Measurements from ENCODE around the gene RTL10.

RTL10 gene

GRCh38 chr22:19827341-19828034, 27.2 kb downstream of the RTL10 start:
- DNase-seq (ENCODE audit: insufficient read length, low spot score) (no peak), FAIRE-seq (no peak)
- no peak for TF ChIP-seq CTCF (IDR thresholded peaks at IDR 0.05; ENCODE audit: insufficient read depth, missing control alignments)

GRCh38 chr22:19826619-19826950, 28.1 kb downstream of the RTL10 start:
- TF ChIP-seq CTCF (IDR thresholded peaks at IDR 0.05; ENCODE audit: insufficient read depth, missing control alignments): no peak
- FAIRE-seq: no peak
- no peak for DNase-seq (ENCODE audit: insufficient read length, low spot score)

GRCh38 chr22:19825904-19826618, 28.6 kb downstream of the RTL10 start:
- DNase-seq (ENCODE audit: insufficient read length, low spot score) (no peak), FAIRE-seq (no peak)
- no peak for TF ChIP-seq CTCF (IDR thresholded peaks at IDR 0.05; ENCODE audit: insufficient read depth, missing control alignments)

- no peak for FAIRE-seq
- TF ChIP-seq CTCF (IDR thresholded peaks at IDR 0.05; ENCODE audit: insufficient read depth, missing control alignments): no peak
Observed at GRCh38 chr22:19824926-19825339, 29.7 kb downstream of the RTL10 start.

GRCh38 chr22:19824212-19824925, 30.3 kb downstream of the RTL10 start:
- no peak for TF ChIP-seq CTCF (IDR thresholded peaks at IDR 0.05; ENCODE audit: insufficient read depth, missing control alignments)
- FAIRE-seq (no peak), DNase-seq (ENCODE audit: insufficient read length, low spot score) (no peak)

More at GRCh38 chr22:19824926-19825339, 29.7 kb downstream of the RTL10 start:
- no peak for DNase-seq (ENCODE audit: insufficient read length, low spot score)

- no peak for TF ChIP-seq CTCF (IDR thresholded peaks at IDR 0.05; ENCODE audit: insufficient read depth, missing control alignments)
- no peak for DNase-seq (ENCODE audit: insufficient read length, low spot score)
- no peak for FAIRE-seq
Observed at GRCh38 chr22:19823902-19824211, 30.8 kb downstream of the RTL10 start.
